NCI-H2196 treated with DMSO at 0.1 percent for 48 hours (cell line): ENCODE data around the gene TLDC2.

Experiments used
- DNase-seq: peaks from one replicate; lab custom pipeline; 2025; ENCODE audit not compliant: unreplicated experiment; lab: John Stamatoyannopoulos, UW

TLDC2 gene

DNA sequence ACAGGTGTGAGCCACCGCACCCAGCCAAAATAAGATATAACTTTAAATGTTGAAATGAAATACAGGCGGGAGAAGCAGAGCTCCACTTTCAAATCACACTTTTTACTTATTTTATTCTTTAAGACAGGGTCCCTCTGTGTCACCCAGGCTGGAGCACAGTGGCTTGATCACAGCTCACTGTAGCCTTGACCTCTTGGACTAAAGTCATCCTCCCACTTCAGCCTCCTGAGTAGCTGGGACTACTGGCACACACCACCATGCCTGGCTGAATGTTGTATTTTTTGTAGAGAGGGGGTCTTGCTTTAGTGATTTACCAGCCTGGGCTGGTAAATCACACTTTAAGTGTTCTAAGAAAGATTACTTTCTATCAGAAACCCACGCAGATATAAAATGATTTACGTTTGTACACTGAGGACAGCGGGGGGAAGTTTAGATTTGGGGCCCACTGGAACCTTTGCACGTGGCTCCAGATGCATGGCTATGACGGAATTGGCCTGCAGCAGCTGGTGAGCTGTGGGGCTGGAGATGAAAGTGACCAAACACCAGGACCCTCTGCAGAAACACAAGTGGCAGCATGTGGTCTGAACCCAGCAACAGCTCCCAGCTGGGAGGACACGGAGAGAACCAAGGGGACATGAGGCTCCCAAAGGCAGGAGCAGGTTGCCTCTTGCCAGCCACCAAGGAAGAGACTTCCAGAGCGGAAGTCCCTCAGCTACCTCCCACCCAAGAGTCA is 26.4 kb upstream of the TLDC2 start:
- no peak for DNase-seq

DNA sequence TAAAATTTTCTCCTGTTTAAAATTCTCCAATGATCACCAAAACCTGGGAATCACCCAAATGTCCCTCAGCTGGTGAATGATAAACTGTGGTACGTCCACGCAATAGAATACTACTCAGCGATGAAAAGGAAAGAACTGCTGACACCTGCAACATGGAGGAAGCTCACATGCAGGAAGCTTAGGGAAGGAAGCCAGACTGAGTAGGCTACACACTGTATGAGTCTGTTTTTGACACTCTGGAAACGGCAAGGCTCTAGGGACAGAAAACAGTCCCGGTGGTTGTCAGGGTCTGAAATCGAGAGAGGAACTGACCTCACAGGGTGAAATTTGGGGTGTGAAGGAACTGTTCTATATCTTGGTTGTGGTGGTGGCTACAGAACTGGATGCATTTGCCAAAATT is 25.2 kb upstream of the TLDC2 start:
- DNase-seq = no peak

DNA sequence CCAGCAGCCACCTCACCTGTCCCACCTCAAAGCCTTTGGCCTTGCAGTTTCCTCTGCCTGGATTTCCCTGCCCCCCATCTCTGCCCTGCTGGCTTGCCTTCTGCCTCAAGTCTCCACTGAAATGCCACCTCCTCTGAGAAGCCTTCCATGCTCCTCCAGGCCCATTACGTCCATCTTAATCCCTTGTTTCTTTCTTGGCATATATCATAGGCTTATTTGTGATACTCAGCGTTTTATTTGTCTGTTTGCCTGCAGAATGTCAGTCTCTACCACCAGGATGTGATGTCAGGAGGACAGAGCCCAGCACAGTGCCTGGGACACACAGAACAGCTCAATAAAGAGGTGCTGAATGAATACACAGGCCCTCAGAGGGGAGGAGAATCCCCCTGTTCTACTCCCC is 24.4 kb upstream of the TLDC2 start:
- no peak for DNase-seq

DNA sequence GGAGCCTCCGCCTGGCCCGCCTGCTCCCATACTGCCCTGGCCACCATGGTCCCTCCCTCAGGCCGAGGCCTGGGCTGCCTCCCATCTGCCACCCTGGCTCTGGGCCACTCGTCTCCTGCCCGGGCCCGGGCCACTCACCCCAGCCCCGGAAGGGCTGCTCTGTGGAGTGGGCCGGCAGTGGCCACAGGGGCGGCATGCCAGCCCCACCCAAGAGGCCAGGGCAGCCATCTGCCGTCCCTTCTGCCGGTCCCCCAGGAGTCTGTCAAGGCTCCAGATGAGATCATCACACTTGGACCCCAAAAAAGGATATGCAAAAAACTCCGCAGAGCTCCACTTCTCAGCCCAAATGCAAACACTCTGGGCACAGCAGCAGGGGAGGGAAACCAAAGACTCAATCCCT is 23.8 kb upstream of the TLDC2 start:
- no peak for DNase-seq

DNA sequence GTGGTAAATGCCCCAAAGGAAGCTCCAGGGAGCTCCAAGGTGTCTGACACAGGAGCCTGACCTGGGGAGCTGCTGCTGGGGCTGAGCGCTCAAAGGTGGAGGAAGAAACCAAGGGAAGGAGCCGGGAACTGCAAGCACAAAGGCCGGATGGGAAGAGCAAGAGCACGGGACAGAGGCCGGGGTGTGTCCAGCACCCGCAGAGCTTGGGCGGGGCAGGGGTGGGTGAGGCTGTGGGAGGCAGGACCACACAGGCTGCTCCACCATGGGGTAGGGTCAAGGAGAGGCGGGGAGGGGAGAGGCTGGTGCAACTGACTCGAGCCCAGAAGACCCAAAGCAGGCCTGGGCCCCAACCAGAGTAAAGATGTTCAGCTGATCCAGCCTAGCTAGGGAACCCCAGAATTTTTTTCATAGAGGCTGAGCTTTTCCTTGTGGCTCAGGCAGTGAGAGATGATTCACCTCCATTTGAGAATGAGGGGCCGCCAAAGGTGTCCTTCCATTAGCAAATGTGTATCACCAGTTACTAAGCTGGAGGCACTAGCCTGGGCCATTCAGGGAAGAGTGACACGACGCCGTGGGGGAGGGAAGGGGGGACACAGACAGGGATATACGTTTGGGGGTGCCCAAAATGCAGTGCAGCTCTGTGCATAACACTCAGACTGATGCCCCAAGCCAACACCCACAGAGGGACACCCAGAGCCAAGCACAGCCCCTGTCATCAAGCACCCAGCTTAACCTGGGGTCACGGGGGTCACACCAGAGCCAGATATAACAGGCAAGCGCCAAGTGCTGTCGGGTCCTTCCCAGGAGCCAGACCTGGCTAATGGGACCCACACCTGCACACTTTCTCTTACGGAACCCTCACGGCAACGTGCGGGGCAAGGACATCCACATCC is 21.3 kb upstream of the TLDC2 start:
- DNase-seq = no peak

DNA sequence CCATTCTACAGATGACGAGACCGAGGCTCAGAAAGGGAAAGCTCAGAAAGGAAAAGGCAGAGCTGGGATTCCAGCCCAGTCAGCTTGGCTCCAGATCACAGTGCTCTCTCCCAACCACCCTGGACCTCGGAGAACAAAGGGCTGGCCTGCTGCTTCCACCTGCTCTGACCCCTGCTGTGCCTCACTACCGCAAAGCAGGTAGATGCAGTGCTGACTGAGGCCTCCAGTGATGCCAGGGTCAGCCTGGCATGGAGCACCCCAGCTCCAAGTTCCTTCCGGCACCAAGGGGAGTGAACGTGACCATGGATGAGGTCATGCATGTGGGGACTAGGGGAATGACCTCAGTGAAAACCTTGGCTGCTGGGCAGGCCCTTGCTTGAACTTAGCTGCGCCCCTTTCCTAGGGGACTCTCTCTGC is 20.7 kb upstream of the TLDC2 start:
- DNase-seq = no peak

DNA sequence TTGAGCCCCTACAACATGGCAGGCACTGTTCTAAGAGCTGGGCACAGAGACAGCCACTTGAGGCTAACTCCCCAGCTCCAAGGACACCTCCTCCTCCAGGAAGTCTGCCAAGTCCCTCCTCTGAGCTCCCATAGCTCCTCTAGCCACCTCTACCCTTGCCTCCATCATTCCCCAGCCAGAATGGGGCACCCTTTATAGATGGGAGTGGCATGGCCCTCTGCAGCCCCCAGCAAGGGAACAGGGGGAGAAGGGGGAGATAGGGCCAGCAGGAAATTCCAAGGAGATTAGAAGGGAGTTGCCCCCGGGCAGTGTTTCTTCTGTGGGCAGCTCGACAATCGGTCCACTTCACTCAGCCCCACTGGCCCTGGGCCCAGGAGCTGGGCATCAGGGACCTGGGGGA is 19.7 kb upstream of the TLDC2 start:
- no peak for DNase-seq

DNA sequence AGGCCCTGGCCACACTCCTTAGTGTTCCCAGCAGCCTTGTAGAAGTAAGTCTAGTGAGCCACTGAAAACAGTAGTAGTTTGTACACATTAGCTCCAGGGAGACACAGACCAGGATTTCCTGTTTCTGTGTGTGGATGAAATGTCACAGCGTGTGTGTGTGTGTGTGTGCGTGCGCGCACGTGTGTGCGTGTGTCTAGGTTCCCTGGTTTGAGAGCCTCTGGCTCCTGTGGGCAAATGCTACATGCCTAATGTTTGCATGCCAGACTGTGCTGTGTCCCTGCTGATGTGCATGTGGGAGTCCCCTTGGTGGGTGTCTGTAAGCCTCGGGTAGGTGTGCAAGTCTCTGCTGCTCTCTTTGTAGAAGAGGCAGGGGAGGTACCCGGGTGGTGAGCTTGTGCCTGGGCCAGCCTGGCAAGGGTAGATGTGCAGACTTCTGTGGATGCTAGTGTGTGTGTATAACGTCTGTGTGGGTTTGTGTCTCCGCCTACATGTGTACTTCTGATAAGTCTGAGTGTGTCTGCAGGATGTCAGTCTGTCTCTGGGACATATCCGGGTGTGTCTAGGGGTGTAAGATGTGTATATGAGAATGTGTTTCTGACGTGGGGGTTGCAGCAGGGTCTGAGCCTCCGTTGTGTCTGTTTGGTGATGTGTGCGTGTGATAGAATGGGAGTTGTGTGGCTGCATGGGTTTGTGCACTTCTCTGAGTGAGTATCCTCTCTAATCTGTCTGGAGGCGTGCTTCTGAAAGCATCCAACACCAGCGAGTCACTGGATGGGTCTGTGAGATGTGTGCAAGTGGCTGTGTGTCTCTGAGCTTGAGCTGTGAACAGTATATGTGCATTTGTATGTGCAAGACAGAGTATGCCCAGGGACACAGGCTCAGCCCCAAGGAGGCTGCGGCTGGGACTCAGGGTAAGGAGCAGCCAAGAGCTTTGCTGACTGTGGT is 19.0 kb upstream of the TLDC2 start:
- no peak for DNase-seq

DNA sequence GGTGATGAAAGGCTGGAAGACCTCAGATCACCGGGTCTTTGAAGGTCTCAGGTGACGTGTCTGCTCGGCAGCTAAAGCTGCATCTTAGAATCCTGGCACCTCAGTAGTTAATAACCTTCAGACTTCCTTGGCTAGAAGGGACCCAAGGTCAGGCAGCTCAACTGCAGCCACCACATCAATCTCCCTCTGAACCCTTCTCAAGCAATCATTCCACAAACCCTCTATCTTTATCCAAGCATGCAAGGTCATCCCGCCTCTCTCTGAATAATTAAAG is 16.7 kb upstream of the TLDC2 start:
- no peak for DNase-seq

DNA sequence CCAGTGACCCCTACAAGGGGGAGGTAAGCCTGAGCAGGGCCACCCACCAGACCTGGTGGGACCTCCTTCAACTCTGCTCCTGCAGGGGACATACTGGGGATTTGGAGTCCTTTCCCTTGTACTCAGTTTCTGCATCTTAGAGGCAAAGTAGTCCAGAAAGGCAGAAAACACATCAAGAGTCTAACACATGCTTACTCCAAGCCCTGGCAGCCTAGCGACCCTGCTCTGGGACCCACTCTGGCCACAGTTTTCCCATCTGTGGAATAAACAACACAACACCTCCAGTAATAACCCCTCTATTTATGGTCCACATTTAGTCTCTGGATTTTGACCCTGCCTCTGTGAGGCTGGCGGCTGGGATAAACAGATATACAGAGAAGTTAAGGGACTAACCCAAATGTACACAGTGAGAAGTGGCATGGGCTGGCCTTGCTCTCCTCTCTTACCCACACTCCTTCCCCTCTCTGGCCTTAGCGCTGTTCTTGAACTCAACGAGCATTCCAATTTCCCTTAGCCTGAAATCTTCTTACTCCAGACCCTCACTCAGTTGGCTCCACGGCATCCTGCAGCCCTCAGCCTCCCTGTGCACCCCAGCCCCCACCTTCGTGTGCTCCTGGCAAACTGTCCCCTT is 16.1 kb upstream of the TLDC2 start:
- DNase-seq = no peak

DNA sequence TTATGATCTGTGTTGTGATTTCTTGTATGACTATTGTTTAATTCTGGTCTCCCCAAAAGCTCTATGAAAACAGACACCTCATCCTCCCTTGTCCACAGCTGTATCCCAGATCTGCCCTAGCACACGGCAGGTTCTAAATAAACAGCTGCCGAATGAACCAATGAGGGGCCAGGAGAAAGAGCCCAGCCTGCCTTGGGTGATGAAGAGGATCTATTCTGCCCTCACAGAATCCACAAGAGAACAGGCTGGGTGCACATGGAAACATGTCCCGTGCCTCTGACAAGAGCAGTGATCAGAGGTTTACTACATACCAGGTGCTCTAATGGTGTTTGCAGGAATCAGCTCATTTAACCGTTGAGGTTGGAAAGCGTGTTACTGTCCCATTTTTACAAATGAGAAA is 15.6 kb upstream of the TLDC2 start:
- no peak for DNase-seq

DNA sequence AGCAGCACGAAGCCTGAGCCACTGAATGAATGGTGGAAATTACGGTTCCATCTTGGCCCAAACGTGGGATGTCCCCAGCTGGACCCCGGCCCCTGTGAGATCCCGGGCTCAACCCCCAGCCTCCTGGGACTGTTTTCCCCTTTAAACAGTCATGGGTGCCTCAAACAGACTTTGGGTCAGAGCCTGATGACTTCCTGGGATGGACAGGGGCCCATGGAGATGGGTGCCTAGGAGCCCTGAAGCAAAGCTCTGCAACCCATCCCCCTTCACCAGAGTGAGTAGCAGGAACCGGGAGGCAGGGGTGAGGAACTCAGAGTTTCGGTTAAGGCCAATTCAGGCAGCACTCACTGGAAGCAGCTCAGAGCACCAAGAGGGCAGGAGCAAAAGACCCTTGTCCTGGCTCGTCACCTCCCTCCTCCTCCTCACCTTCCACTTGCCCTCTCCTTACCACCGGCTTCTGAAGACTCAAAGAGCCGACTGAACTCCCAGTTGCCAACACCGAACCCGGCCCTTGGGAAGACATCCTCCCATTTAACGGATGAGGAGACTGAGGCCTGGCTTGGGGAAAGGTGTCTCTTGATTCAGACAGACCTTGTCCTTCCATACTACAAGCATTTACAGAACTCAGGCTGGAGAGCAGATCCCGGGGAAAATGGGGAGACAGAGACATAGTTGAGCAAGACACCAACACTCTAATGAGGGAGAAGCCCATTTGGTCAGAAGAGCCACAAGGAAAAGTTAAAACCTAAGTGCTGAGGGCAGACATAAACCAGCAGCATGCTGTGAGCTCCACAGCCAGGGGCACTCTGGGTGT is 14.9 kb upstream of the TLDC2 start:
- no peak for DNase-seq

DNA sequence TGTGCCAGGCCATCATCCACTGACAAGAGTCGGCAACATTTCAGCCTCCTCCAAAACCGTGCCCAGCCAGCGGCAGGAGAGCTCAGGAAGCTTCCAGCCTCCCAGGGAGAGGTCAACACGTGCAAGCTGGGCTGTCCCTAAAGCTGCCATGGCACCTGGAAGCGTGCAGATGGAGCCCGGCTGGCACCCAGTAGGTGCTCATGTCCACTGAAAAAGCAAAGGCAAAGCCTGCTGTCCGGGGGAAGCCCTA is 14.4 kb upstream of the TLDC2 start:
- no peak for DNase-seq

DNA sequence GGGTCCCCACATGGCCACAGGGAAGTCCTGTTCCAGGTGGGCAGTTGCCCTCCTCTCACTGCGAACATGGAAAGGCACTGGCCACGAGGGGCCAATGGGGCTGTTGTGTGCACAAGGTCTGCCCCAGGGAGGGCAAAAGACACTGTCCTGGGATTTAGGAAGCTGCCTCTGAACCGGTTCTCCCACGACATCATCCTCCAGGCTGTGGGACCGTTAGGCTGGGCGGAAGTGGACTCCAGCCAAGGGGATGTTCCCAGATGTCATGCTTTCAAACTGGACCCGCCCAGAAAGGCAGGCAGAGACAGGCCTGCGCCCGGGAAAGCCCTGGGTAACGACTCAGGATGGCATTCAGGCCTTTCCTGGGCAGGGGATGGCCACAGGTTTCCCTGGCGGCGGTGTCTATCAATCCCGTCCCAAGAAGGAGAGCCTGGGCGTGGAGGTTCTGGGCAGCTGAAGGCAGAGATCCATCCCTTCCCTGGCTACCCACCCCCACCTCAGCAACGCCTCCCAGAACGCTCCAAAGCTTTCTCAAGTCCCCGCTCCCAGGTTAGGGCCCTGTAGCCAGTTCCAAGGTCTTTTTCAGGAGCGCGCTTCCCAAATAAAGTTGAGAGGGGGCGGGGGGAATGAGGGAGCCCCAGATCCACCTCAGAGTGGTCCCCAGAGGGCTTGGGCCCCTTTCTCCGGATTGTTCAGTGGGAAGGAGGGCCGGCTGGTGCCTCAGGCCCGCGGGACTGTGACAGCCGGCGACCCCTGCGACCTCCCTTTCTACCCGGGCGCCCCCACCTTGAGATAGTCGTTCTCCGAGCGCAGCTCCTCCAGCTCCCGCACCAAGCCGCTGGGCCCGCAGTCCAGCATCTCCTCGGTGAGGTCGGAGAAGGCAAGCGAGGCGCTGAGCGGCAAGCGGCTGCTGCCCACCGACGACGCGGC is 13.8 kb upstream of the TLDC2 start:
- DNase-seq = peak; percentile 75

DNA sequence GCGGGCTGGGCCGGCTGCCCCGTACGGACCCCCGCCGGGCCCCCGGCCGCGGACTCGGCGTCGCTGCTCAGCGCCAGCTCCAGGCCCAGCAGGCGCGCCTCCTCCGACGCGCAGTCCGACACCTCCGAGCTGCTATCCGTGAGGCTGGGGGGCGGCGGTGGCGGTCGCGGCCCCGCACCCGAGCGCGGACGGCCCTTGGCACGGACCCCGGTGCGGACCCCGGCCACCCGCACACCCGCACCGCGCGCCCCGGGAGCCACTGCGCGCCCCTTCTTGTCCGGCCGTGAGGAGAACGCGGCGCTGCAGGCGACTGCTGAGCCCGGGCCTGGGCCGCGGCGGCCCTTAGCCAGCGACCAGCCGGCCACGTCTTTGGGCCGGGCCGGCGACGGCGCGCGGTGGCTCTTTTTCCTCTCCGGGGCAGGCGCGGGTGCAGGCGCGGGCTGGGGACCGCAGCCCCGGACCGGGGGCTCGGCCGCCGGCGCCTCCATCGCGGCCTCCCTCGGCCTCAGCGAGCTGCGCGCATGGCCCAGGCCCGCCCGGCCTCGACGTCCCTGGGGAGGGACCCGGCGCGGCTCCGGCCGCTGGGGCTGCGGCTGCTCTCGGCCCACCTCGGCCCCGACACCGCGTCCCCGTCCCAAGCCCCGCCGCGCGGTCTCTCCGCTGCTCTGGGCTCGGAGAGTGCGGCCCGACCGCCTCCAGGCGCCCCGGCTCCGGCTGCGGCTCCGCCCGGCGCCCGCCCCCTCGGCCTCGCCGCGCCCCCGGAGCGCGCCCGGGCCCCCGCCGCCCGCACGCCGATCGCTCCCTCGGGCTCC is 12.9 kb upstream of the TLDC2 start:
- DNase-seq = no peak

DNA sequence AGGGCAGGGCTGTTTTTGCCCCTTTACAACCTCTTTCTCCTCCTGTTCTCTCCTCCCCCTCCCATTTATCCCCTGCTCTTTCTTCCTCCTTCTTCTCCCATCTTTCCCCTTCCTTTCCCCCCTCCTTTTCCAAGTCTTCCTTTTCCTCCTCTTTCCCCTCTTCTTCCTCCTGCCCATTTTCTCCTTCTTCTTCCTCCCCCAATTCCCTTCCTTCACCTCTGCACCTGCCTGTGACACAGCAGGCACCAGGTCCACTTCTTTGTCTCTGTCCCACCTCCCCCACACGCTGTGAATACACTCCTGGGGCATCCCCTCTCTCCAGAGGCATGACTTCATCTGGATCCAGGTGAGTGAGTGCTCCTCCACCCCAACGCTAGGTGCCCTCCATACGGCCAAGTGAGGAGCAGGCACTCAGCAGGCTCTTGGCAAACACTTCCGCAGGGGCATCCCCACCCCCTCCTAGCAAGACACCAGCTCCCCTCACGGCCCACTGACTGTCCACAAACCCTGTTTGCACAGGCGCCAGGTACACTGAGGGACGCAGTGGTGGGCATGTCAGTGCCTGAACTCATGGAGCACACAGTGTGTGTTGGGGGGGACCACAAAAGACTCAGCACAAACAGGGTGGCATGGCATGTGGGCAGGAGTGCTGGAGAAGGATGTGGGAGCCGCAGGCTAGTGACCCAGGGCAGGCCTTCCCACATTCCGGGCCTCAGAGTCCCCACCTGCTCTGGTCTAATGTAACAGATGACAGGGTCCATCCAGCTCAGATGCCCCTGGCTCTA is 10.7 kb upstream of the TLDC2 start:
- DNase-seq = no peak

DNA sequence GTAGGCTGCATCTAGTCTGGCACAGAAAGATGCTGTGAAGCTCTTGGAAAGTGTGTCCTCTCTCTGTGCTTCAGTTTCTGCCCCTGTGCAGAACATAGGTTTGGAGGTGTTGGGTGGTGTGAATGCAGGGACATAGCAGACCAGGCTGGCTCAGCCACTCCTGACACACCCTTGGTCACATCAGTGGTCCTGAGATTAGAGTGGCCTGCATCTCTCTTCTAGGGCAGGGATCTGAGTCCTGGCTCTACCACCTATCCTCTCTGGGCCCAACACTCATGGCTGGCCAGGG is 10.1 kb upstream of the TLDC2 start:
- no peak for DNase-seq

DNA sequence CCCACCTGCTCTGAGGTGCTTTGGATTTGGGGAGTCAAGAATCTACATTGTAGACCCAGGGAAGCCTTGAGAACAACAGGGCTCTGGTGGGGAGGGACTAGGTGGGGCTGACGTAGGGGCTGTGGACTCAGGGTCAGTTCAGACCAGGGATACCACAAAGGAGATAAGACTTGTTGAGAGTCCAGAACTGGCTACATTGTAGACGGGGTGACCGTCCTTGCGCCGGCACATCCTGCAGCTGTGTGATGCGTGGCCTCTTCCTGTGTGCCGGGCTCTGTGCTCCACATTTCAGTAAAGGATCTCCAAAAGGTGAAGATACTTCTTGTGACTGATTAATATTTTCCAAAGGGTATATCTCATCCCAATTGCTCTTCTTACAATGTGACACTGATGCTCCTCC is 9.8 kb upstream of the TLDC2 start:
- DNase-seq = no peak
